ENCODE measurements around the gene SCN4B. TPM values are rescaled to one million over a fixed set of nuclear protein-coding genes. Genes with fewer than 3 reads are reported as not detected.
"Not testable (repeated sequence)": the region's sequence is repeated elsewhere in the genome, so short reads cannot be mapped to it uniquely, and the experiment has no call there.

Gene SCN4B
- total RNA-seq, 1 donor = under 0.01 TPM

GRCh38 chr11:118194835-118195627 lies 42.4 kb upstream of the SCN4B start:
- H3K4me3 ChIP-seq (ENCODE audit: low read depth, low read length) = no peak overlapping the region
- peak; percentile 94 for DNase-seq (ENCODE audit: low read depth)
- TF ChIP-seq CTCF (IDR thresholded peaks at IDR 0.05; ENCODE audit: insufficient read depth, low read length) = no peak

- DNase-seq (ENCODE audit: low read depth) = no peak
- H3K4me3 ChIP-seq (ENCODE audit: low read depth, low read length) = no peak overlapping the region
- no peak for TF ChIP-seq CTCF (IDR thresholded peaks at IDR 0.05; ENCODE audit: insufficient read depth, low read length)
Observed at GRCh38 chr11:118193910-118194566, 41.4 kb upstream of the SCN4B start.

GRCh38 chr11:118192817-118193216 lies 40.2 kb upstream of the SCN4B start:
- DNase-seq (ENCODE audit: low read depth); H3K4me3 ChIP-seq (ENCODE audit: low read depth, low read length): not testable (repeated sequence)

GRCh38 chr11:118190942-118191506 lies 38.4 kb upstream of the SCN4B start:
- H3K4me3 ChIP-seq (ENCODE audit: low read depth, low read length); DNase-seq (ENCODE audit: low read depth): not testable (repeated sequence)

- no peak for TF ChIP-seq CTCF (IDR thresholded peaks at IDR 0.05; ENCODE audit: insufficient read depth, low read length)
- no peak for DNase-seq (ENCODE audit: low read depth)
- no peak overlapping the region for H3K4me3 ChIP-seq (ENCODE audit: low read depth, low read length)
Observed at GRCh38 chr11:118186346-118187107, 33.9 kb upstream of the SCN4B start.

- no peak for TF ChIP-seq CTCF (IDR thresholded peaks at IDR 0.05; ENCODE audit: insufficient read depth, low read length)
- H3K4me3 ChIP-seq (ENCODE audit: low read depth, low read length) = no peak overlapping the region
- no peak for DNase-seq (ENCODE audit: low read depth)
Observed at GRCh38 chr11:118184784-118185579, 32.4 kb upstream of the SCN4B start.

GRCh38 chr11:118183691-118184090 lies 31.1 kb upstream of the SCN4B start:
- DNase-seq (ENCODE audit: low read depth); H3K4me3 ChIP-seq (ENCODE audit: low read depth, low read length): not testable (repeated sequence)

Measured in fibroblast of the aortic adventitia (primary cell).